IMR-90 (cell line): Measurements from ENCODE around the gene ALG1. TPM values are rescaled to one million over a fixed set of nuclear protein-coding genes. Genes with fewer than 3 reads are reported as not detected.

Experiments
- ATAC-seq: fragments of 200-7000 bp; cut with Tn5 transposase; 2 replicates; pipeline ENCODE4 v1.9.1; 2020; ENCODE audit warnings: low read depth, mild to moderate bottlenecking, moderate library complexity
- BruUV-seq: library from RNA; stranded (reverse); fragments of 400-500 nt; replicated peaks from 2 replicates; lab custom pipeline; 2021; lab: Mats Ljungman, UMichigan
- CTCF ChIA-PET: fragments of 300-600 bp; formaldehyde crosslinking; extraction: SDS; loops from one replicate; lab custom pipeline; 2021; ENCODE audit warnings: antibody characterized with exemption; lab: Yijun Ruan, JAX
- POLR2A ChIA-PET: fragments of 300-600 bp; sonication (Branson Sonifier 250); formaldehyde crosslinking; loops from one replicate; lab custom pipeline; 2022; ENCODE audit warnings: antibody characterized with exemption; ENCODE audit not compliant: unreplicated experiment; lab: Charles Lee
- DNase-seq: peaks from one replicate; pipeline ENCODE4 v3.0.0; 2013
- H2AFZ ChIP-seq: replicated peaks from 2 replicates; pipeline ENCODE3; 2013; ENCODE audit warnings: low read length, mild to moderate bottlenecking; ENCODE audit not compliant: poor library complexity
- H2AK5ac ChIP-seq: 2 replicates; pipeline ENCODE4 v1.6.1; 2013; ENCODE audit warnings: low read depth, low read length, inconsistent platforms
- H2AK9ac ChIP-seq: replicated peaks from 2 replicates; pipeline ENCODE3; 2013; ENCODE audit warnings: mild to moderate bottlenecking, low read depth, low read length, moderate library complexity; ENCODE audit not compliant: poor library complexity
- H2BK120ac ChIP-seq: 2 replicates; pipeline ENCODE4 v1.6.1; 2013; ENCODE audit warnings: low read depth, low read length, inconsistent platforms
- H2BK15ac ChIP-seq: 3 replicates; pipeline ENCODE4 v1.6.1; 2013; ENCODE audit warnings: low read depth, low read length, inconsistent platforms
- H2BK20ac ChIP-seq: 2 replicates; pipeline ENCODE4 v1.6.1; 2013; ENCODE audit warnings: low read depth, mild to moderate bottlenecking, inconsistent platforms, low read length, moderate library complexity
- H2BK5ac ChIP-seq: 2 replicates; pipeline ENCODE4 v1.6.1; 2013; ENCODE audit warnings: mild to moderate bottlenecking, low read depth, low read length, inconsistent platforms; ENCODE audit not compliant: poor library complexity, severe bottlenecking
- H3K14ac ChIP-seq: replicated peaks from 2 replicates; pipeline ENCODE4 v1.6.1; 2013; ENCODE audit warnings: low read depth, low read length, inconsistent platforms
- H3K18ac ChIP-seq: 2 replicates; pipeline ENCODE4 v1.6.1; 2013; ENCODE audit warnings: low read depth, low read length, control low read depth
- H3K23ac ChIP-seq: 2 replicates; pipeline ENCODE4 v1.6.1; 2013; ENCODE audit warnings: low read depth, low read length, inconsistent platforms
- H3K27ac ChIP-seq: 2 replicates; pipeline ENCODE4 v1.5.1; 2013; ENCODE audit warnings: mild to moderate bottlenecking, control low read depth, low read length; ENCODE audit not compliant: insufficient read depth
- H3K27me3 ChIP-seq: 2 replicates; pipeline ENCODE4 v1.6.1; 2013; ENCODE audit warnings: low read length; ENCODE audit not compliant: control insufficient read depth, insufficient read depth
- H3K36me3 ChIP-seq: 2 replicates; pipeline ENCODE4 v1.6.1; 2013; ENCODE audit warnings: low read length, mixed read lengths; ENCODE audit not compliant: control insufficient read depth, insufficient read depth
- H3K4ac ChIP-seq: 2 replicates; pipeline ENCODE4 v1.6.1; 2013; ENCODE audit warnings: low read depth, low read length, inconsistent platforms
- H3K4me1 ChIP-seq: 2 replicates; pipeline ENCODE4 v1.6.1; 2013; ENCODE audit warnings: low read length, mixed read lengths; ENCODE audit not compliant: control insufficient read depth, insufficient read depth
- H3K4me2 ChIP-seq: 2 replicates; pipeline ENCODE4 v1.6.1; 2013; ENCODE audit warnings: low read depth, mild to moderate bottlenecking, control low read depth, low read length, moderate library complexity
- H3K4me3 ChIP-seq: 2 replicates; pipeline ENCODE4 v1.5.1; 2013; ENCODE audit warnings: low read depth, mild to moderate bottlenecking, control low read depth, low read length, moderate library complexity; ENCODE audit not compliant: insufficient read depth
- H3K56ac ChIP-seq: 2 replicates; pipeline ENCODE4 v1.6.1; 2013; ENCODE audit warnings: low read length, inconsistent platforms; ENCODE audit not compliant: insufficient read depth; ENCODE audit errors: extremely low read depth
- H3K79me1 ChIP-seq, 2 experiments: 2 replicates each; pipeline ENCODE4 v1.6.1; 2013; ENCODE audit warnings: low read length in 2 of 2, inconsistent platforms in 1 of 2, low read depth in 1 of 2
- H3K9ac ChIP-seq: 2 replicates; pipeline ENCODE4 v1.6.1; 2013; ENCODE audit warnings: low read depth, low read length, control low read depth
- H3K9me1 ChIP-seq: 2 replicates; pipeline ENCODE4 v1.6.1; 2013; ENCODE audit warnings: low read length, inconsistent platforms; ENCODE audit not compliant: insufficient read depth
- H3K9me3 ChIP-seq: 2 replicates; pipeline ENCODE4 v1.6.1; 2013; ENCODE audit warnings: low read length; ENCODE audit not compliant: control insufficient read depth, insufficient read depth
- H4K20me1 ChIP-seq: 2 replicates; pipeline ENCODE4 v1.6.1; 2013; ENCODE audit warnings: low read length, inconsistent platforms; ENCODE audit not compliant: insufficient read depth
- H4K5ac ChIP-seq: 2 replicates; pipeline ENCODE4 v1.6.1; 2013; ENCODE audit warnings: mild to moderate bottlenecking, low read depth, low read length, control low read depth
- H4K8ac ChIP-seq, 2 experiments: 2 replicates each; pipeline ENCODE4 v1.6.1; 2013; ENCODE audit warnings: low read depth in 2 of 2, low read length in 2 of 2, control low read depth in 1 of 2, inconsistent platforms in 1 of 2
- H4K91ac ChIP-seq: 2 replicates; pipeline ENCODE4 v1.6.1; 2013; ENCODE audit warnings: low read depth, low read length, inconsistent platforms; ENCODE audit not compliant: insufficient read depth
- FOS ChIP-seq: fragments of 150-350 bp; IDR thresholded peaks from 2 replicates; pipeline ENCODE4 v1.6.1; 2016; ENCODE audit warnings: low read depth, low read length
- MAFK ChIP-seq: IDR thresholded peaks from 2 replicates; pipeline ENCODE4 v1.6.1; 2012; ENCODE audit warnings: low read depth, low read length, improper control_type of control experiment
- WGBS, 2 experiments: methylation state at CpG; one replicate each; pipeline versions ENCODE4 v1.1.5 to v1.1.7; 2013; ENCODE audit warnings: missing lambda C conversion rate in 2 of 2; ENCODE audit not compliant: insufficient read length in 1 of 2; ENCODE audit errors: extremely low coverage in 2 of 2; 5-methylcytosine and 5-hydroxymethylcytosine counted together
- dilution Hi-C: fragments of 300-500 bp; cut with HindIII; formaldehyde crosslinking; loops from one replicate; pipeline ENCODE4 v1.14.3; 2018; ENCODE audit warnings: low sequenced_read_pairs; ENCODE audit not compliant: unreplicated experiment
- in situ Hi-C: fragments of 300-500 bp; cut with MboI; formaldehyde crosslinking; loops from 3 replicates; pipeline ENCODE4 v1.14.3; 2019; ENCODE audit warnings: low sequenced_read_pairs, inconsistent platforms, mixed read lengths
- intact Hi-C: fragments of 100-400 bp; cut with micrococcal nuclease; formaldehyde crosslinking; loops from 2 replicates; pipeline ENCODE4 v1.10.0; 2022
- polyA plus RNA-seq, 3 experiments: library from polyadenylated mRNA; depleted of rRNA; stranded (reverse); fragments of >200 nt; gene quantifications; 2 replicates each; pipeline ENCODE4 v1.2.3, GENCODE V29; 2012; ENCODE audit warnings: low replicate concordance in 1 of 3
- total RNA-seq: library from RNA; depleted of rRNA; stranded (reverse); fragments of >200 nt; gene quantifications from 2 replicates; pipeline ENCODE4 v1.2.3, GENCODE V29; 2012

ALG1 gene
- total and polyA plus RNA-seq, 2 of the 4 experiments (the other 2 are of a cell fraction): 30.9 to 41.0 TPM

DNA sequence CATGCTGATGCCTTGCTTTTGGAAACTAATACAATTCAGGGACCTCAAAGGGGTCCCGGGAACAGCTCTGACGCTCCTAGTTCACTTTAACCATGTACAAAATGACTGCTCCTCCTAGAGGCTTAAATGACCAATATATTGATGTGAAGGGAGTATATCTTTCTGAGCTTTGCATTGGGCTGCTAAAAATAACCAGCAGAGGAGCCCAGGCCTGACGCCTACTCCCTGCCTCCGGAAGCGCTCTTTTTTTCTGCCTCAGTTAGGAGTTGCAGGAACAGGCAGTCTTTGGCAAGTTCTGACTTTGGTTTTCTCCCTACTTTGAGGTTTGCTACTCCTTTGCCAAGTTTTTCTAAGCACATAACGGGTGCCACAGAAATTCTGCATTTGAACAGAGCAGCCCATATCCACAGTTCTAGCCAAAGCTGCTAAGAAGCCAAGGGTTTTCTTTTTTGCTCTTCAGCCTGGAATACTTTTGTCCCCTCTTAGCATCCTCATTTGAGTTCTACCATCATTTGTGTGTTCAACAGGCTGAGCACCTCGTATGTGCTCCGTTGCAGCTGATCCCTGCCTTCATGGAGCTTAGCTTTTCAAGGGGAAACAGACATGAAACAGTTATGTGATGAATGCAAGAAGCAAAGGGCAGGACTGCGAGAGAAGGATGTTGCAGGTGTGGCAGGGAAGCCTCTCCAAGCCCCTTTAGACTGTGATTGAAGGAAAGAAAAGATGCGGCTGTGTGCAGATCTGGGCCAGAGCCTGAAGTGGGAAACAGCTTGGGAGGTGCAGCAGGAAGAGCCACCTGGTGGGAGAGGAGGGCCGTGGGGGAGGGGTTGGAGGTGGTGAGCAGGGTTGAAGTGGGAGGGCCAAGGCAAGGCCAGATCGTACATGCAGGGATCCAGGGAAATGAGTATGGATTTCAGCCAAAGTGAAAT lies 35.2 kb upstream of the ALG1 start:
- dilution Hi-C loops (no loop called here), in situ Hi-C loops (no loop called here), intact Hi-C loops (no loop called here)
- no peak overlapping the region for H3K9ac ChIP-seq
- TF ChIP-seq FOS (no peak), MAFK (no peak)
- H2BK15ac ChIP-seq: no peak overlapping the region
- H3K9me3 ChIP-seq: no peaks in the 10 kb centered on the region
- H3K18ac ChIP-seq: no peak overlapping the region
- no peak overlapping the region for H2BK20ac ChIP-seq
- no peak overlapping the region for H3K56ac ChIP-seq
- H2AK9ac ChIP-seq: no peak overlapping the region
- no peak overlapping the region for H3K4me2 ChIP-seq
- peaks cover 8% of the 10 kb centered on the region for H3K9me1 ChIP-seq
- no peak overlapping the region for H4K5ac ChIP-seq
- no peak overlapping the region for H3K23ac ChIP-seq
- H3K79me1 ChIP-seq: peaks cover 3 to 13% of the 10 kb centered on the region in 2 experiments; a peak in 2 of 4 replicates
- peak overlapping the region; percentile 8 for H2AFZ ChIP-seq
- CTCF ChIA-PET: no interaction called here
- no peak overlapping the region for H4K8ac ChIP-seq
- no peak overlapping the region for H2BK120ac ChIP-seq
- ATAC-seq: no peak
- no TSS peak for BruUV-seq
- no peaks in the 10 kb centered on the region for H3K36me3 ChIP-seq
- WGBS, 2 experiments: 35% methylated on average over 6 of the region's 12 CpGs; no CpG with 5 or more reads in 1 of the 2 experiments
- DNase-seq: no peak
- H2AK5ac ChIP-seq: no peak overlapping the region
- H3K27ac ChIP-seq: no peak overlapping the region
- no peak overlapping the region for H4K91ac ChIP-seq
- no peak overlapping the region for H3K14ac ChIP-seq
- peaks cover 3% of the 10 kb centered on the region; the same call in 1 of the 2 replicates for H3K4me1 ChIP-seq
- POLR2A ChIA-PET: no interaction called here
- no peak overlapping the region for H2BK5ac ChIP-seq
- H3K27me3 ChIP-seq: no peaks in the 10 kb centered on the region
- no peak overlapping the region for H3K4ac ChIP-seq
- H4K20me1 ChIP-seq: no peaks in the 10 kb centered on the region
- H3K4me3 ChIP-seq: no peak overlapping the region
